MM.1S (cell line): Measurements from ENCODE around the gene RANBP9.

Experiments
- CTCF ChIP-seq: fragments of 300-600 bp; sonication (generic); IDR thresholded peaks from 2 replicates; pipeline ENCODE4 v1.5.1; 2016; ENCODE audit warnings: antibody characterized with exemption, low read length, mixed read lengths
- EZH2 ChIP-seq: fragments of 300-600 bp; sonication (generic); optimal IDR thresholded peaks from 2 replicates; pipeline ENCODE3; 2017; ENCODE audit warnings: low read depth, mild to moderate bottlenecking, antibody characterized with exemption, low read length, mixed read lengths

GRCh38 chr6:13715444-13715883 is 3.8 kb upstream of the RANBP9 start:
- TF ChIP-seq CTCF: no peak
- no peak for TF ChIP-seq EZH2
